Caco-2 (cell line): Measurements from ENCODE around the gene RORC. TPM values are rescaled to one million over a fixed set of nuclear protein-coding genes. Genes with fewer than 3 reads are reported as not detected.

Experiments used
- BruUV-seq: library from RNA; stranded (reverse); fragments of 400-500 nt; replicated peaks from 2 replicates; lab custom pipeline; 2021; lab: Mats Ljungman, UMichigan
- CTCF ChIA-PET: fragments of 300-600 bp; sonication (Branson Sonifier 250); formaldehyde crosslinking; loops from one replicate; lab custom pipeline; 2022; ENCODE audit warnings: antibody characterized with exemption; lab: Charles Lee
- POLR2A ChIA-PET: fragments of 300-600 bp; sonication (Branson Sonifier 250); formaldehyde crosslinking; loops from one replicate; lab custom pipeline; 2022; ENCODE audit warnings: antibody characterized with exemption; lab: Charles Lee
- DNase-seq, 2 experiments: peaks; one replicate each; pipeline versions ENCODE4 v3.0.0 to v3.0.0-alpha.2; 2020 to 2022
- H3K27me3 ChIP-seq: replicated peaks from 2 replicates; pipeline ENCODE4 v1.6.0; 2011; ENCODE audit warnings: low read length; ENCODE audit not compliant: control insufficient read depth, insufficient read depth
- H3K36me3 ChIP-seq: 2 replicates; pipeline ENCODE4 v1.5.1; 2011; ENCODE audit warnings: low read length; ENCODE audit not compliant: control insufficient read depth, insufficient read depth
- H3K4me1 ChIP-seq: fragments of 250-450 bp; sonication (Bioruptor Pico); 2 replicates; pipeline ENCODE4 v1.5.1; 2020; ENCODE audit warnings: mild to moderate bottlenecking
- H3K4me3 ChIP-seq: 2 replicates; pipeline ENCODE4 v1.5.1; 2011; ENCODE audit warnings: low read depth, mild to moderate bottlenecking, control low read depth, low read length
- H3K9me3 ChIP-seq: fragments of 250-450 bp; sonication (Bioruptor Pico); 2 replicates; pipeline ENCODE4 v1.5.1; 2020; ENCODE audit warnings: mild to moderate bottlenecking, moderate library complexity
- H3K27ac Mint-ChIP-seq: one replicate; pipeline ENCODE4 v1.8.0; 2022; ENCODE audit warnings: mixed read lengths; ENCODE audit not compliant: unreplicated experiment
- H3K27me3 Mint-ChIP-seq: one replicate; pipeline ENCODE4 v1.8.0; 2022; ENCODE audit warnings: mixed read lengths; ENCODE audit not compliant: insufficient read depth, unreplicated experiment
- H3K36me3 Mint-ChIP-seq: one replicate; pipeline ENCODE4 v1.8.0; 2022; ENCODE audit warnings: mild to moderate bottlenecking, mixed read lengths; ENCODE audit not compliant: insufficient read depth, unreplicated experiment
- H3K4me1 Mint-ChIP-seq: one replicate; pipeline ENCODE4 v1.8.0; 2022; ENCODE audit warnings: low read depth, mixed read lengths; ENCODE audit not compliant: unreplicated experiment
- H3K4me3 Mint-ChIP-seq: one replicate; pipeline ENCODE4 v1.8.0; 2022; ENCODE audit warnings: mild to moderate bottlenecking, moderate library complexity, mixed read lengths; ENCODE audit not compliant: unreplicated experiment
- H3K9me3 Mint-ChIP-seq: one replicate; pipeline ENCODE4 v1.8.0; 2022; ENCODE audit warnings: mixed read lengths; ENCODE audit not compliant: unreplicated experiment
- intact Hi-C: fragments of 100-400 bp; cut with micrococcal nuclease; formaldehyde crosslinking; loops from one replicate; pipeline ENCODE4 v1.10.0; 2022; ENCODE audit not compliant: unreplicated experiment
- total RNA-seq: library from RNA; stranded (reverse); gene quantifications from 2 replicates; pipeline ENCODE4 v1.2.3, GENCODE V29; 2022
- TF ChIP-seq, protein P1 (sequence below), 2 experiments: fragments of 200-600 bp in 1 of 2; IDR thresholded peaks; 1 replicate in 1 of 2; 2 replicates in 1 of 2; pipeline versions ENCODE4 v1.5.1 to v1.8.0; 2011 to 2022; ENCODE audit warnings: antibody characterized with exemption in 1 of 2, control low read depth in 1 of 2, inconsistent platforms in 1 of 2, low read depth in 1 of 2, low read length in 1 of 2, mild to moderate bottlenecking in 1 of 2, moderate library complexity in 1 of 2; ENCODE audit not compliant: insufficient read depth in 1 of 2, severe bottlenecking in 1 of 2, unreplicated experiment in 1 of 2

Gene RORC
- total RNA-seq, 1 experiment from 2014 or later, result not detected

GRCh38 chr1:151825751-151826660 is 5.6 kb downstream of the RORC start:
- no peak for DNase-seq
- Histone ChIP-seq H3K4me3 (no peak overlapping the region), H3K9me3 (no peaks in the 10 kb centered on the region), H3K27me3 (no peaks in the 10 kb centered on the region; the same call in none of the 2 replicates), H3K36me3 (no peaks in the 10 kb centered on the region), H3K4me1 (no peaks in the 10 kb centered on the region)
- Mint-ChIP-seq H3K36me3 (peaks cover 4% of the 10 kb centered on the region), H3K9me3 (no peaks in the 10 kb centered on the region), H3K4me1 (peaks cover 12% of the 10 kb centered on the region), H3K27me3 (no peaks in the 10 kb centered on the region), H3K27ac (no peak overlapping the region), H3K4me3 (no peak overlapping the region)
- intact Hi-C loops, result no loop called here
- POLR2A ChIA-PET, result no interaction called here
- no TSS peak for BruUV-seq
- TF ChIP-seq, protein P1, sequence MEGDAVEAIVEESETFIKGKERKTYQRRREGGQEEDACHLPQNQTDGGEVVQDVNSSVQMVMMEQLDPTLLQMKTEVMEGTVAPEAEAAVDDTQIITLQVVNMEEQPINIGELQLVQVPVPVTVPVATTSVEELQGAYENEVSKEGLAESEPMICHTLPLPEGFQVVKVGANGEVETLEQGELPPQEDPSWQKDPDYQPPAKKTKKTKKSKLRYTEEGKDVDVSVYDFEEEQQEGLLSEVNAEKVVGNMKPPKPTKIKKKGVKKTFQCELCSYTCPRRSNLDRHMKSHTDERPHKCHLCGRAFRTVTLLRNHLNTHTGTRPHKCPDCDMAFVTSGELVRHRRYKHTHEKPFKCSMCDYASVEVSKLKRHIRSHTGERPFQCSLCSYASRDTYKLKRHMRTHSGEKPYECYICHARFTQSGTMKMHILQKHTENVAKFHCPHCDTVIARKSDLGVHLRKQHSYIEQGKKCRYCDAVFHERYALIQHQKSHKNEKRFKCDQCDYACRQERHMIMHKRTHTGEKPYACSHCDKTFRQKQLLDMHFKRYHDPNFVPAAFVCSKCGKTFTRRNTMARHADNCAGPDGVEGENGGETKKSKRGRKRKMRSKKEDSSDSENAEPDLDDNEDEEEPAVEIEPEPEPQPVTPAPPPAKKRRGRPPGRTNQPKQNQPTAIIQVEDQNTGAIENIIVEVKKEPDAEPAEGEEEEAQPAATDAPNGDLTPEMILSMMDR (IDR thresholded peaks at IDR 0.05; ENCODE audit: insufficient read depth in 1 of 2, low read depth in 1 of 2, low read length in 1 of 2, severe bottlenecking in 1 of 2, unreplicated experiment in 1 of 2), result no peak
- CTCF ChIA-PET, result no interaction called here

GRCh38 chr1:151825204-151825603 is 6.4 kb downstream of the RORC start:
- TF ChIP-seq, protein P1 (IDR thresholded peaks at IDR 0.05; ENCODE audit: insufficient read depth in 1 of 2, low read depth in 1 of 2, low read length in 1 of 2, severe bottlenecking in 1 of 2, unreplicated experiment in 1 of 2), result no peak
- Histone ChIP-seq H3K9me3 (no peaks in the 10 kb centered on the region), H3K36me3 (no peaks in the 10 kb centered on the region), H3K27me3 (no peaks in the 10 kb centered on the region; the same call in none of the 2 replicates), H3K4me1 (no peaks in the 10 kb centered on the region), H3K4me3 (no peak overlapping the region)
- ChIA-PET CTCF (no interaction called here), POLR2A (no interaction called here)
- no peaks in the 10 kb centered on the region for H3K27me3 Mint-ChIP-seq
- intact Hi-C loops, result no loop called here
- no TSS peak for BruUV-seq
- no peak overlapping the region for H3K27ac Mint-ChIP-seq
- no peak for DNase-seq
- H3K36me3 Mint-ChIP-seq, result peaks cover 4% of the 10 kb centered on the region
- no peak overlapping the region for H3K4me3 Mint-ChIP-seq
- peaks cover 12% of the 10 kb centered on the region for H3K4me1 Mint-ChIP-seq
- H3K9me3 Mint-ChIP-seq, result no peaks in the 10 kb centered on the region

DNA sequence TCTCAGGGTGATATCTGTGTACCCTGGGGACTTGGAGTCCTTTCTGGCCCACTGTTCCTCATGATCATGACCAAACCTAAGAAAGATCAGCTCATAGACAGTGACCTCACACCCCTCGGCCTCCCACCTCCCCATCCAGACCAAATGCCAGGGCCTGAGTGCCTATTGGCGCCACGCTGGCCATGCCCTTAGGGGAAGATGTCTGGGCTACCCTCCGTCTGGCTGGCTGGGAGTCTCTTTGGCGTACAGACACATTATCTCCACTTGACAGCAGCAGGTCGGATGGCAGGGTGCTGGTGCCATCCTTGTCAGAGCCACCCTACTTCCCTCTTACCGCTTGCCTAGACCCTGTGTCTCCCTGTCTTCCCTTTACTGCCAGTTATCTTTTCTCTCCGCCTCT is 8.4 kb downstream of the RORC start:
- CTCF ChIA-PET, result no interaction called here
- H3K36me3 Mint-ChIP-seq, result no peaks in the 10 kb centered on the region
- TF ChIP-seq, protein P1 (IDR thresholded peaks at IDR 0.05; ENCODE audit: insufficient read depth in 1 of 2, low read depth in 1 of 2, low read length in 1 of 2, severe bottlenecking in 1 of 2, unreplicated experiment in 1 of 2), result no peak
- no peak overlapping the region for H3K27ac Mint-ChIP-seq
- intact Hi-C loops, result no loop called here
- no peaks in the 10 kb centered on the region for H3K27me3 Mint-ChIP-seq
- no peaks in the 10 kb centered on the region for H3K9me3 Mint-ChIP-seq
- H3K36me3 ChIP-seq, result no peaks in the 10 kb centered on the region
- DNase-seq, result no peak
- H3K9me3 ChIP-seq, result no peaks in the 10 kb centered on the region
- no TSS peak for BruUV-seq
- POLR2A ChIA-PET, result no interaction called here
- no peaks in the 10 kb centered on the region for H3K4me1 ChIP-seq
- H3K27me3 ChIP-seq, result no peaks in the 10 kb centered on the region; the same call in none of the 2 replicates
- no peak overlapping the region for H3K4me3 Mint-ChIP-seq
- no peaks in the 10 kb centered on the region for H3K4me1 Mint-ChIP-seq
- H3K4me3 ChIP-seq, result no peak overlapping the region
